Tibial nerve (tissue), 4 donors: ENCODE measurements around the gene MEP1A. TPM values are rescaled to one million over a fixed set of nuclear protein-coding genes. Genes with fewer than 3 reads are reported as not detected.
A peak's percentile ranks its signal among the peaks of the same experiment; 100 is the strongest.
"Not testable (repeated sequence)": the region's sequence is repeated elsewhere in the genome, so short reads cannot be mapped to it uniquely, and the experiment has no call there.

Experiments used
- DNase-seq, 2 donors: peaks; one replicate each; pipeline ENCODE4 v3.0.0-alpha.2; 2019; ENCODE audit warnings: low spot score in 2 of 2
- H3K27ac ChIP-seq, 4 donors: fragments of 200-600 bp; sonication (generic) in 3 of 4; one replicate each; pipeline ENCODE4 v1.5.1; 2017 to 2019; ENCODE audit warnings: mild to moderate bottlenecking in 1 of 4
- H3K27me3 ChIP-seq, 2 donors: fragments of 200-600 bp; sonication (generic) in 1 of 2; one replicate each; pipeline versions ENCODE4 v1.5.1 to v1.6.0; 2017 to 2019
- H3K36me3 ChIP-seq, 3 donors: fragments of 200-600 bp; sonication (generic); one replicate each; pipeline ENCODE4 v1.5.1; 2018 to 2019
- H3K4me1 ChIP-seq, 4 donors: fragments of 200-600 bp; sonication (generic) in 3 of 4; one replicate each; pipeline ENCODE4 v1.5.1; 2017 to 2019
- H3K4me3 ChIP-seq, 4 donors: fragments of 200-600 bp; sonication (generic) in 3 of 4; one replicate each; pipeline ENCODE4 v1.5.1; 2017 to 2019; ENCODE audit warnings: mild to moderate bottlenecking in 1 of 4, moderate library complexity in 1 of 4
- H3K9me3 ChIP-seq, 4 donors: fragments of 200-600 bp; sonication (generic) in 3 of 4; one replicate each; pipeline ENCODE4 v1.5.1; 2017 to 2019
- EP300 ChIP-seq, 2 donors: sonication (generic); formaldehyde crosslinking; IDR thresholded peaks; one replicate each; pipeline ENCODE4 v1.6.1; 2017; ENCODE audit warnings: antibody characterized with exemption in 2 of 2, mild to moderate bottlenecking in 1 of 2
- POLR2A ChIP-seq, 2 donors: fragments of 450-650 bp; IDR thresholded peaks; one replicate each; pipeline ENCODE4 v1.6.1; 2017; ENCODE audit warnings: antibody characterized with exemption in 2 of 2, mild to moderate bottlenecking in 2 of 2, moderate library complexity in 2 of 2
- WGBS, 2 donors: methylation state at CpG; one replicate each; pipeline ENCODE4 v1.1.5; 2018; 5-methylcytosine and 5-hydroxymethylcytosine counted together
- total RNA-seq, 4 donors: library from RNA; depleted of rRNA; stranded (reverse); fragments of >200 nt; gene quantifications; one replicate each; pipeline ENCODE4 v1.1.0, GENCODE V29; 2016
- TF ChIP-seq, protein P1 (sequence below), 5 experiments: fragments of 200-600 bp in 3 of 5; fragments of 450-650 bp in 2 of 5; sonication (generic) in 3 of 5; IDR thresholded peaks; one replicate each; pipeline ENCODE4 v1.5.1; 2016 to 2019; ENCODE audit warnings: antibody characterized with exemption in 5 of 5, mild to moderate bottlenecking in 3 of 5, moderate library complexity in 2 of 5

The MEP1A gene
- total RNA-seq, 4 donors from 2014 or later, result not detected

DNA sequence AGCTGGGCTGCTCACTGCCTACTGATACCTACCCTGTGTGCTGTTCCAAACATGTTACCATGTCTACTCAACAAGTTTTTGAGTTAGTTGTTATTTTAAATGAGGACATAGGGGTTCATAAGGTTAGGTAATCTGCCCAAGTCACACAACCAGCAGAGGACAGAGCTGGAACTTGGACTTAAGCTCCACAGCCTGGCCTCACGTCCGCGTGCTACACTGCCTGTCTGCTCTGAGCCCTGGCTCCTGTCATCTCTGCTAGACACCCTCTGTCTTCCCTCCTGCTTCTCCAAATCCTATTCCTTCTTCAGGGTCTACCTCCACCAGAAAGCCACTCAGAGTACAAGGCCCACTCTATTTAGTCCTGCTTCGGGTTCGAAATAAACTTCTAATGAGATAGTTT is 28.2 kb upstream of the MEP1A start:
- Histone ChIP-seq H3K4me1 (no peaks in the 10 kb centered on the region), H3K27ac (no peak overlapping the region), H3K4me3 (no peak overlapping the region), H3K9me3 (peaks cover 0 to 6% (median 1%) of the 10 kb centered on the region in 4 donors), H3K27me3 (no peaks in the 10 kb centered on the region), H3K36me3 (no peaks in the 10 kb centered on the region)
- 92% methylated on average over 5 of the region's 5 CpGs for WGBS, 2 donors
- no peak for DNase-seq
- no peak for TF ChIP-seq POLR2A (IDR thresholded peaks at IDR 0.05)
- TF ChIP-seq, protein P1, sequence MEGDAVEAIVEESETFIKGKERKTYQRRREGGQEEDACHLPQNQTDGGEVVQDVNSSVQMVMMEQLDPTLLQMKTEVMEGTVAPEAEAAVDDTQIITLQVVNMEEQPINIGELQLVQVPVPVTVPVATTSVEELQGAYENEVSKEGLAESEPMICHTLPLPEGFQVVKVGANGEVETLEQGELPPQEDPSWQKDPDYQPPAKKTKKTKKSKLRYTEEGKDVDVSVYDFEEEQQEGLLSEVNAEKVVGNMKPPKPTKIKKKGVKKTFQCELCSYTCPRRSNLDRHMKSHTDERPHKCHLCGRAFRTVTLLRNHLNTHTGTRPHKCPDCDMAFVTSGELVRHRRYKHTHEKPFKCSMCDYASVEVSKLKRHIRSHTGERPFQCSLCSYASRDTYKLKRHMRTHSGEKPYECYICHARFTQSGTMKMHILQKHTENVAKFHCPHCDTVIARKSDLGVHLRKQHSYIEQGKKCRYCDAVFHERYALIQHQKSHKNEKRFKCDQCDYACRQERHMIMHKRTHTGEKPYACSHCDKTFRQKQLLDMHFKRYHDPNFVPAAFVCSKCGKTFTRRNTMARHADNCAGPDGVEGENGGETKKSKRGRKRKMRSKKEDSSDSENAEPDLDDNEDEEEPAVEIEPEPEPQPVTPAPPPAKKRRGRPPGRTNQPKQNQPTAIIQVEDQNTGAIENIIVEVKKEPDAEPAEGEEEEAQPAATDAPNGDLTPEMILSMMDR (IDR thresholded peaks at IDR 0.05), result no peak
- TF ChIP-seq EP300 (IDR thresholded peaks at IDR 0.05), result no peak

DNA sequence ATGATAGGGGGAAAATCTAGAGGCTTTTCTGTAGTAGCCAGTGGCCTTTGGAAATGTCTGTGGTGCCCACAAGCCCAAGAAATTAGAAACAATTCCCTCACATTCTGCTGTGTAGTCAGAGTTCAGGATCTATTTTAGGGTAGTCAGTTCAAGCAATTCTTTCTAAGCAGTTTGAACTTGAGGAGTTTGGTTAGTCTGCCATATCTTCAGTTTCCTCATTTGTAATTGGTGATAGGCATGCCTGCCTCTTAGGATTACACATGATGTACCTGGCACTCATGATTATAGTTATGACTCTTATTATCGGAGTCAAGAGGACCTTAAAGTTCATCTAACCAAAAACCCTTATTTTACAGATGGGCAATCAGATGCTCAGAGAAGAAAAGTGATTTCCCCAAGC is 21.2 kb upstream of the MEP1A start:
- Histone ChIP-seq H3K4me3 (no peak overlapping the region), H3K4me1 (no peaks in the 10 kb centered on the region), H3K9me3 (peaks cover 0 to 6% (median 1%) of the 10 kb centered on the region in 4 donors), H3K27ac (peak overlapping the region in 1 of 4 donors; percentile 59), H3K27me3 (no peaks in the 10 kb centered on the region), H3K36me3 (no peaks in the 10 kb centered on the region)
- WGBS, 2 donors, result 94 to 97% methylated on average over 1 of the region's 1 CpG
- DNase-seq, result no peak
- TF ChIP-seq POLR2A (IDR thresholded peaks at IDR 0.05) (no peak), EP300 (IDR thresholded peaks at IDR 0.05) (no peak)
- TF ChIP-seq, protein P1 (IDR thresholded peaks at IDR 0.05), result no peak

DNA sequence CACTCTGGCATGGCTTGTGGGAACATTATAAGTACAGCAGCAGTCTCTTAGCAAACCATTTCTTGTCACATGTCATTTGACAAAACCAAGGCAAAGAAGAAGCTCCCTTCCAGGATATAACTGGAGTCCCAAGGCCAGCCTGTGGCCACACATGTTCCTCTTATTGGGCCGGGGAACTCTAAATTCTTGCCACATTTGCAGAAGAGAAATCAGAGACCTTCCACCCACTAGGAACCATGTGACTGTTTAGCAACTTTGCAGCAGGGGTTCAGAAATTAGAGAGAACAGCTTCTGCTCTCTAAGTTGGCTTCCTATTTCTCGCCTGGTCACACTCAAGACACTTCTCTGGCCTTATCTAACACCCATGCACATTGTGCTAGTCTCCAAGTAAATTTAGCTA is 20.4 kb upstream of the MEP1A start:
- TF ChIP-seq POLR2A (IDR thresholded peaks at IDR 0.05), result no peak
- TF ChIP-seq EP300 (IDR thresholded peaks at IDR 0.05), result peak; percentile 65 to 84
- TF ChIP-seq, protein P1 (IDR thresholded peaks at IDR 0.05), result no peak
- DNase-seq, result peak in 1 of 2 donors; percentile 48

DNA sequence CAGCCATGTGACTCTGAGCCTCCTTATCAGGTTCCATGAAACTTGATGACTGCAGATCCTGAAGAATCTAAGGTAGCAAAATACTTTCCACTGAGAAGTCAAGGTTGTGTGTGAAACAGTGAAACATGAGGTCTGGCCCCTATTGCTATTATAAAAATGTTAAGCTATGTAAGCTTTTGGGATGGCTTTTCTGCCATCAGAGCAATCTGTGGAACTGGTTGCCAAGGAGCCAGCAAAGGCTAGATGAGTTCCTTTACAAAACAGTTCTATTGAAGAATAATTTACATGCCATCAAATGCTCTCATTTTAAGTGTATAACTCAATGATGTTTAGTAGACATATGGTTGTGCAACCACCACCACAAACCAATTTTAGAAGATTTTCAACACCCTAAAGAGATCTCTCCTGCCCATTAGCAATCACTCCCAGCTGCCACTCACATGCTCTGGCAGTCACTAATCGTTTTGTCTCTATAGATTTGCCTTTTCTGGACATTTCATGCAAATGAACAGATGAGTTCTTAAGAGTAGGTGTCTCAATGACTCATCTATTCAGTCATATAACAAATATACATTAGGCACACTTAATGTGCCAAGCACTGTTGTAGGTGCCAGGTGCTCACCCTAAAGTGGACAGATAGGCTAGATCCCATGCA is 19.9 kb upstream of the MEP1A start:
- 59 to 63% methylated on average over 1 of the region's 1 CpG for WGBS, 2 donors
- no peak for TF ChIP-seq EP300 (IDR thresholded peaks at IDR 0.05)
- no peak for TF ChIP-seq POLR2A (IDR thresholded peaks at IDR 0.05)
- TF ChIP-seq, protein P1 (IDR thresholded peaks at IDR 0.05), result no peak
- no peak overlapping the region for H3K4me3 ChIP-seq
- H3K36me3 ChIP-seq, result no peaks in the 10 kb centered on the region
- H3K9me3 ChIP-seq, result no peaks in the 10 kb centered on the region
- peak overlapping the region in 2 of 4 donors; percentile 26 to 64 for H3K27ac ChIP-seq
- no peak for DNase-seq
- H3K27me3 ChIP-seq, result no peaks in the 10 kb centered on the region
- H3K4me1 ChIP-seq, result no peaks in the 10 kb centered on the region

More for the DNA sequence above, 20.4 kb upstream of the MEP1A start:
- no peaks in the 10 kb centered on the region for H3K4me1 ChIP-seq
- H3K4me3 ChIP-seq, result no peak overlapping the region
- peaks cover 0 to under 1% (median 0%) of the 10 kb centered on the region in 4 donors for H3K9me3 ChIP-seq
- H3K27me3 ChIP-seq, result no peaks in the 10 kb centered on the region
- H3K36me3 ChIP-seq, result no peaks in the 10 kb centered on the region
- peak overlapping the region in 1 of 4 donors; percentile 59 for H3K27ac ChIP-seq
- WGBS, 2 donors, result 69 to 74% methylated on average over 2 of the region's 2 CpGs

DNA sequence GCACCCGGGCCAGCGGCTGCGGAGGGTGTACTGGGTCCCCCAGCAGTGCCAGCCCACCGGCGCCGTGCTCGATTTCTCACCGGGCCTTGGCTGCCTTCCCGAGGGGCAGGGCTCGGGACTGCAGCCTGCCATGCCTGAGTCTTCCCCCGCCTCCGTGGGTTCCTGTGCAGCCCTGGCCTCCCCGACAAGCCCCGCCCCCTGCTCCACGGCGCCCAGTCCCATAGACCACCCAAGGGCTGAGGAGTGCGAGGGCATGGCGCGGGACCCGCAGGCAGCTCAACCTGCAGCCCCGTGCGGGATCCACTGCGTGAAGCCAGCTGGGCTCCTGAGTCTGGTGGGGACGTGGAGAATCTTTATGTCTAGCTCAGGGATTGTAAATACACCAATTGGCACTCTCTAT is 18.5 kb upstream of the MEP1A start:
- H3K4me1 ChIP-seq, H3K9me3 ChIP-seq, H3K36me3 ChIP-seq, DNase-seq, H3K27ac ChIP-seq, H3K27me3 ChIP-seq, H3K4me3 ChIP-seq: not testable (repeated sequence)
- 80 to 95% methylated on average over 1 to 13 of the region's 24 CpGs for WGBS, 2 donors
